ENCODE data around the gene RPLP1. TPM values are rescaled to one million over a fixed set of nuclear protein-coding genes. Genes with fewer than 3 reads are reported as not detected.

The RPLP1 gene
- total RNA-seq, 1 experiment from 2014 or later = 1,613 TPM

DNA sequence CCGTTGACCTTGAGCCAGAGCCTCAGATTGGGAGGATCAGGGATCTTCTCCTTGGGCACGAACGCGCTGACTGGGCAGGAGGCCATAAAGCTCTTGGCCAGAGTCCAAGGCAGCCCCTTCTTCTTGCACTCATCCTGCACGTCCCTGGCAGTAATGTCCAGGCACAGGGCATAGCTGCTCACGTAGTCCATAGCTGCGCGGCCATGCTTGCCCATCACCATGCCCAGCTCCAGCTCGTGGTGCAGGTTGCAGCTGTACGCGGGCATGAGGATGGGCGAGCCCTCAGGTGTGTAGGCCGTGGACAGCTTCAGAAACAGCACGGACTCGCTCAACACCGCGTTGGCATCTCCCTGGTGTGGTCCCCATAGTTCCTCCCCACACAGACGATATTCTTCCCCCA, 17.9 kb upstream of the RPLP1 start:
- TF ChIP-seq, protein P1, sequence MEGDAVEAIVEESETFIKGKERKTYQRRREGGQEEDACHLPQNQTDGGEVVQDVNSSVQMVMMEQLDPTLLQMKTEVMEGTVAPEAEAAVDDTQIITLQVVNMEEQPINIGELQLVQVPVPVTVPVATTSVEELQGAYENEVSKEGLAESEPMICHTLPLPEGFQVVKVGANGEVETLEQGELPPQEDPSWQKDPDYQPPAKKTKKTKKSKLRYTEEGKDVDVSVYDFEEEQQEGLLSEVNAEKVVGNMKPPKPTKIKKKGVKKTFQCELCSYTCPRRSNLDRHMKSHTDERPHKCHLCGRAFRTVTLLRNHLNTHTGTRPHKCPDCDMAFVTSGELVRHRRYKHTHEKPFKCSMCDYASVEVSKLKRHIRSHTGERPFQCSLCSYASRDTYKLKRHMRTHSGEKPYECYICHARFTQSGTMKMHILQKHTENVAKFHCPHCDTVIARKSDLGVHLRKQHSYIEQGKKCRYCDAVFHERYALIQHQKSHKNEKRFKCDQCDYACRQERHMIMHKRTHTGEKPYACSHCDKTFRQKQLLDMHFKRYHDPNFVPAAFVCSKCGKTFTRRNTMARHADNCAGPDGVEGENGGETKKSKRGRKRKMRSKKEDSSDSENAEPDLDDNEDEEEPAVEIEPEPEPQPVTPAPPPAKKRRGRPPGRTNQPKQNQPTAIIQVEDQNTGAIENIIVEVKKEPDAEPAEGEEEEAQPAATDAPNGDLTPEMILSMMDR (conservative IDR thresholded peaks at IDR 0.05; ENCODE audit: low read depth, low read length) = no peak
- no peak for TF ChIP-seq EZH2 (IDR thresholded peaks at IDR 0.05; ENCODE audit: borderline replicate concordance, low read depth, low read length, poor library complexity, severe bottlenecking)
- Histone ChIP-seq H3K4me1 (ENCODE audit: insufficient read depth, low read length, poor library complexity, severe bottlenecking) (no peaks in the 10 kb centered on the region), H3K27ac (ENCODE audit: low read depth, low read length, poor library complexity, severe bottlenecking) (no peak overlapping the region), H3K27me3 (replicated peaks; ENCODE audit: insufficient read depth, low read depth, low read length, poor library complexity) (no peaks in the 10 kb centered on the region), H3K4me3 (ENCODE audit: low read depth, low read length, poor library complexity, severe bottlenecking) (no peak overlapping the region), H3K9me3 (ENCODE audit: low read depth, low read length, poor library complexity, severe bottlenecking) (no peaks in the 10 kb centered on the region), H3K36me3 (ENCODE audit: insufficient read depth, low read length, poor library complexity, severe bottlenecking) (peaks cover 98% of the 10 kb centered on the region)
- BruUV-seq (replicated peaks) = no TSS peak
- DNase-seq (ENCODE audit: low spot score) = no peak
- intact Hi-C loops (cut with micrococcal nuclease; ENCODE audit: unreplicated experiment) = no loop called here
- POLR2A ChIA-PET (ENCODE audit: low non-redundant PET) = no interaction called here
- CTCF ChIA-PET = no interaction called here

DNA sequence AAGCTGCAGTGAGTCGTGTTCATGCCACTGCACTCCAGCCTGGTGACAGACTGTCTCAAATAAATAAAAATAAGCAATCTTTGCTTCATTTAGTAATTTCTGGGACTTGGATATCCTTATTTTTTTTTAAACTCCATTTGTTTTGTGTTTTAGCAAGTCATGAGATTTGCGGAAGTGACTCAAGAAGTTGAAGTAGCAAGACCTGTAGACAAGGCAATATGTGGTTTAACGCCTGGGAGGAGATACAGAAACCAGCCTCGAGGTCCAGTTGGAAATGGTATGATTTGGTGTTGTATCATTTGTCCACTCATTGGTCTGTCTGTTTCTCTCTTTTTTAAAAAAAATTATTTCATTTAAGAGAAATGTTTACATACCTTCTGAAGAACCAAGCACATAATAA, 16.6 kb upstream of the RPLP1 start:
- Histone ChIP-seq H3K36me3 (ENCODE audit: insufficient read depth, low read length, poor library complexity, severe bottlenecking) (peaks cover 99% of the 10 kb centered on the region), H3K27ac (ENCODE audit: low read depth, low read length, poor library complexity, severe bottlenecking) (no peak overlapping the region), H3K4me3 (ENCODE audit: low read depth, low read length, poor library complexity, severe bottlenecking) (no peak overlapping the region), H3K4me1 (ENCODE audit: insufficient read depth, low read length, poor library complexity, severe bottlenecking) (no peaks in the 10 kb centered on the region), H3K9me3 (ENCODE audit: low read depth, low read length, poor library complexity, severe bottlenecking) (no peaks in the 10 kb centered on the region), H3K27me3 (replicated peaks; ENCODE audit: insufficient read depth, low read depth, low read length, poor library complexity) (no peaks in the 10 kb centered on the region)
- BruUV-seq (replicated peaks) = no TSS peak
- CTCF ChIA-PET = no interaction called here
- no peak for DNase-seq (ENCODE audit: low spot score)
- POLR2A ChIA-PET (ENCODE audit: low non-redundant PET) = no interaction called here
- TF ChIP-seq, protein P1 (conservative IDR thresholded peaks at IDR 0.05; ENCODE audit: low read depth, low read length) = no peak
- TF ChIP-seq EZH2 (IDR thresholded peaks at IDR 0.05; ENCODE audit: borderline replicate concordance, low read depth, low read length, poor library complexity, severe bottlenecking) = no peak
- intact Hi-C loops (cut with micrococcal nuclease; ENCODE audit: unreplicated experiment) = no loop called here

DNA sequence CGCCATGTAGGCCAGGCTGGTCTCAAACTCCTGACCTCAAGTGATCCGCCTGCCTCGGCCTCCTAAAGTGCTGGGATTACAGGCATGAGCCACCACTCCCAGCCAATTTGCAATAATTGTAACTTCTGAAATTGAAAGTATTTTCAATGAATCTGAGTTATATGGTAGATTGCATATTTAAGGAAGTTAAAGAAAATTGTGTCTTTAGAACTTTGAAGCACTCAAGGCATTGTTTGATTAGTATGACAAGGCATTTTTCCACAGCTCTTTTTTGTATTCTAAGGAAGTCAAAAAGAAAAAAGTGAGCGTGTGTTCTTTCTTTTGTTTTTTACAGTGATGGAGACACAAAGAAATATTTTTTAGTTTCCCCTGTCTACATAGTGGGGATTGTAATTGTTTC, 15.7 kb upstream of the RPLP1 start:
- BruUV-seq (replicated peaks) = no TSS peak
- TF ChIP-seq, protein P1 (conservative IDR thresholded peaks at IDR 0.05; ENCODE audit: low read depth, low read length) = no peak
- TF ChIP-seq EZH2 (IDR thresholded peaks at IDR 0.05; ENCODE audit: borderline replicate concordance, low read depth, low read length, poor library complexity, severe bottlenecking) = no peak
- no peak for DNase-seq (ENCODE audit: low spot score)
- Histone ChIP-seq H3K27me3 (replicated peaks; ENCODE audit: insufficient read depth, low read depth, low read length, poor library complexity) (no peaks in the 10 kb centered on the region), H3K4me3 (ENCODE audit: low read depth, low read length, poor library complexity, severe bottlenecking) (no peak overlapping the region), H3K36me3 (ENCODE audit: insufficient read depth, low read length, poor library complexity, severe bottlenecking) (peaks cover 100% of the 10 kb centered on the region), H3K27ac (ENCODE audit: low read depth, low read length, poor library complexity, severe bottlenecking) (no peak overlapping the region), H3K4me1 (ENCODE audit: insufficient read depth, low read length, poor library complexity, severe bottlenecking) (no peaks in the 10 kb centered on the region), H3K9me3 (ENCODE audit: low read depth, low read length, poor library complexity, severe bottlenecking) (no peaks in the 10 kb centered on the region)
- intact Hi-C loops (cut with micrococcal nuclease; ENCODE audit: unreplicated experiment) = no loop called here
- POLR2A ChIA-PET (ENCODE audit: low non-redundant PET) = no interaction called here
- CTCF ChIA-PET = no interaction called here
